Mesenchymal stem cell (in vitro differentiated cells and primary cell): Measurements from ENCODE around the gene IQCF5.

Experiments used
- DNase-seq: peaks from one replicate; pipeline ENCODE4 v3.0.0-alpha.2; 2013
- H2AFZ ChIP-seq: one replicate; pipeline ENCODE4 v1.6.1; 2013; ENCODE audit warnings: low read depth, mild to moderate bottlenecking, control low read depth, inconsistent platforms, low read length, moderate library complexity
- H2AK5ac ChIP-seq: 2 replicates; pipeline ENCODE4 v1.6.1; 2013; ENCODE audit warnings: low read length, moderate library complexity, mild to moderate bottlenecking, inconsistent platforms; ENCODE audit not compliant: severe bottlenecking
- H2BK120ac ChIP-seq: one replicate; pipeline ENCODE4 v1.6.1; 2013; ENCODE audit warnings: low read depth, mild to moderate bottlenecking, inconsistent platforms, low read length, moderate library complexity
- H2BK12ac ChIP-seq, 2 experiments: one replicate each; pipeline ENCODE4 v1.6.1; 2013; ENCODE audit warnings: inconsistent platforms in 2 of 2, low read length in 2 of 2, mild to moderate bottlenecking in 2 of 2, moderate library complexity in 2 of 2, control low read depth in 1 of 2
- H2BK15ac ChIP-seq: one replicate; pipeline ENCODE4 v1.6.1; 2013; ENCODE audit warnings: mild to moderate bottlenecking, low read depth, inconsistent platforms; ENCODE audit not compliant: poor library complexity, severe bottlenecking
- H2BK5ac ChIP-seq: 2 replicates; pipeline ENCODE4 v1.6.1; 2013; ENCODE audit warnings: low read depth, mild to moderate bottlenecking, low read length, control low read depth, inconsistent platforms; ENCODE audit not compliant: poor library complexity, severe bottlenecking
- H3K14ac ChIP-seq, 2 experiments: one replicate each; pipeline ENCODE4 v1.6.1; 2013; ENCODE audit warnings: inconsistent platforms in 2 of 2, low read length in 2 of 2, control low read depth in 1 of 2, mild to moderate bottlenecking in 1 of 2, moderate library complexity in 1 of 2
- H3K18ac ChIP-seq, 2 experiments: one replicate each; pipeline ENCODE4 v1.6.1; 2013; ENCODE audit warnings: inconsistent platforms in 2 of 2, low read length in 2 of 2, control low read depth in 1 of 2, low read depth in 1 of 2, mild to moderate bottlenecking in 1 of 2
- H3K23ac ChIP-seq, 2 experiments: one replicate each; pipeline ENCODE4 v1.6.1; 2013; ENCODE audit warnings: inconsistent platforms in 2 of 2, low read length in 2 of 2, mild to moderate bottlenecking in 2 of 2, moderate library complexity in 2 of 2, control low read depth in 1 of 2
- H3K27ac ChIP-seq: 2 replicates; pipeline ENCODE4 v1.5.1; 2013; ENCODE audit warnings: mild to moderate bottlenecking, moderate library complexity, low read length, control low read depth, inconsistent platforms; ENCODE audit not compliant: poor library complexity, severe bottlenecking
- H3K27me3 ChIP-seq, 2 experiments: 2 replicates each; pipeline versions ENCODE4 v1.6.1 to v1.7.0; 2013; ENCODE audit warnings: low read length in 2 of 2, mild to moderate bottlenecking in 2 of 2, moderate library complexity in 2 of 2, control low read depth in 1 of 2, inconsistent platforms in 1 of 2; ENCODE audit not compliant: control insufficient read depth in 1 of 2, insufficient read depth in 1 of 2
- H3K36me3 ChIP-seq, 2 experiments: 2 replicates each; pipeline versions ENCODE4 v1.6.1 to v1.7.0; 2013; ENCODE audit warnings: low read length in 2 of 2, control low read depth in 1 of 2, inconsistent platforms in 1 of 2, low read depth in 1 of 2, mild to moderate bottlenecking in 1 of 2; ENCODE audit not compliant: insufficient read depth in 2 of 2, control insufficient read depth in 1 of 2
- H3K4ac ChIP-seq, 2 experiments: one replicate each; pipeline ENCODE4 v1.6.1; 2013; ENCODE audit warnings: inconsistent platforms in 2 of 2, low read length in 2 of 2, mild to moderate bottlenecking in 2 of 2, moderate library complexity in 2 of 2, control low read depth in 1 of 2, low read depth in 1 of 2
- H3K4me1 ChIP-seq: 2 replicates; pipeline ENCODE4 v1.6.1; 2013; ENCODE audit warnings: low read depth, low read length, control low read depth; ENCODE audit not compliant: control insufficient read depth, insufficient read depth
- H3K4me2 ChIP-seq: 2 replicates; pipeline ENCODE4 v1.6.1; 2013; ENCODE audit warnings: low read length, mild to moderate bottlenecking, inconsistent platforms; ENCODE audit not compliant: poor library complexity, severe bottlenecking
- H3K4me3 ChIP-seq, 2 experiments: 2 replicates each; pipeline versions ENCODE4 v1.5.1 to v1.7.0; 2013; ENCODE audit warnings: low read length in 2 of 2, mild to moderate bottlenecking in 2 of 2, control low read depth in 1 of 2, low read depth in 1 of 2; ENCODE audit not compliant: insufficient read depth in 1 of 2
- H3K79me1 ChIP-seq: replicated peaks from 2 replicates; pipeline ENCODE4 v1.6.1; 2013; ENCODE audit warnings: mild to moderate bottlenecking, control low read depth, low read length, inconsistent platforms; ENCODE audit not compliant: poor library complexity, severe bottlenecking
- H3K9ac ChIP-seq: 2 replicates; pipeline ENCODE4 v1.7.0; 2013; ENCODE audit warnings: mild to moderate bottlenecking, low read length, moderate library complexity
- H3K9me3 ChIP-seq: 2 replicates; pipeline ENCODE4 v1.7.0; 2013; ENCODE audit warnings: mild to moderate bottlenecking, low read length; ENCODE audit not compliant: control insufficient read depth
- H4K8ac ChIP-seq: one replicate; pipeline ENCODE4 v1.6.1; 2013; ENCODE audit warnings: inconsistent platforms, mild to moderate bottlenecking, low read length, moderate library complexity
- H4K91ac ChIP-seq: one replicate; pipeline ENCODE4 v1.6.1; 2013; ENCODE audit warnings: mild to moderate bottlenecking, low read length, inconsistent platforms
- WGBS: methylation state at CpG from one replicate; pipeline ENCODE4 v1.1.7; 2013; ENCODE audit warnings: mixed read lengths; 5-methylcytosine and 5-hydroxymethylcytosine counted together

IQCF5 gene

GRCh38 chr3:51888463-51889105, 13.2 kb upstream of the IQCF5 start:
- Histone ChIP-seq H2AFZ (no peak overlapping the region), H3K18ac (no peak overlapping the region), H3K4me3 (no peak overlapping the region), H3K9me3 (no peaks in the 10 kb centered on the region), H2AK5ac (no peak overlapping the region), H3K27me3 (peaks cover 0 to 19% of the 10 kb centered on the region in 2 experiments), H3K79me1 (no peaks in the 10 kb centered on the region), H2BK15ac (no peak overlapping the region), H3K9ac (no peak overlapping the region), H2BK120ac (no peak overlapping the region), H2BK12ac (no peak overlapping the region), H3K4me1 (no peaks in the 10 kb centered on the region), H4K8ac (no peak overlapping the region), H3K36me3 (no peaks in the 10 kb centered on the region), H3K4me2 (no peak overlapping the region), H3K4ac (no peak overlapping the region), H3K14ac (no peak overlapping the region), H4K91ac (no peak overlapping the region), H2BK5ac (no peak overlapping the region), H3K23ac (no peak overlapping the region), H3K27ac (no peak overlapping the region)
- 93% methylated on average over 12 of the region's 12 CpGs for WGBS
- no peak for DNase-seq

DNA sequence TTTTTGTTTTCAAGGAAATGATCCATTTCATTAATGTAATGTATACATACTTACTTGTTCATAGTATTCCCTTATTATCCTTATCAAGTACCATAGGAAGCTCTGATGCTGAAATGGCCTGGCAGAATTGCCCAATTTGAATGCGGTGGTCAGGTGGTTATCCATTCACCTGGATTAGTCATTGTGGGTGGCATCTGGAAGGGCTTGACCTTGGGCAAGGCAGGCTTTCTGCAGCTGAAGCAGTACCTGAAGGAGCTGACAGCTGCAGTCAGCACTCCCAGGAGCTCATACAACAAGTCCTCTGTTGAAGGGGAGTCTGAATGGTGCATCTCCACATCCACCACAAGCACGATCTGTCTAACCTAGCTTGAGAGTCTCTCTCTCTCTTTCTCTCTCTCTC, 12.2 kb upstream of the IQCF5 start:
- no peaks in the 10 kb centered on the region for H3K9me3 ChIP-seq
- H3K79me1 ChIP-seq = no peaks in the 10 kb centered on the region
- H3K4me3 ChIP-seq = no peak overlapping the region
- H2BK15ac ChIP-seq = no peak overlapping the region
- no peak overlapping the region for H2BK120ac ChIP-seq
- DNase-seq = no peak
- H3K27me3 ChIP-seq = peaks cover 3 to 13% of the 10 kb centered on the region in 2 experiments
- no peak overlapping the region for H3K27ac ChIP-seq
- H4K91ac ChIP-seq = no peak overlapping the region
- H3K4me2 ChIP-seq = no peak overlapping the region
- no peaks in the 10 kb centered on the region for H3K4me1 ChIP-seq
- no peak overlapping the region for H2BK5ac ChIP-seq
- no peak overlapping the region for H4K8ac ChIP-seq
- no peak overlapping the region for H3K9ac ChIP-seq
- H3K18ac ChIP-seq = no peak overlapping the region
- no peak overlapping the region for H2BK12ac ChIP-seq
- WGBS = 93% methylated on average over 2 of the region's 2 CpGs
- H3K36me3 ChIP-seq = no peaks in the 10 kb centered on the region
- no peak overlapping the region for H2AFZ ChIP-seq
- H3K4ac ChIP-seq = no peak overlapping the region
- H3K14ac ChIP-seq = peak overlapping the region in 1 of 2 experiments; percentile 22
- no peak overlapping the region for H3K23ac ChIP-seq
- H2AK5ac ChIP-seq = no peak overlapping the region

DNA sequence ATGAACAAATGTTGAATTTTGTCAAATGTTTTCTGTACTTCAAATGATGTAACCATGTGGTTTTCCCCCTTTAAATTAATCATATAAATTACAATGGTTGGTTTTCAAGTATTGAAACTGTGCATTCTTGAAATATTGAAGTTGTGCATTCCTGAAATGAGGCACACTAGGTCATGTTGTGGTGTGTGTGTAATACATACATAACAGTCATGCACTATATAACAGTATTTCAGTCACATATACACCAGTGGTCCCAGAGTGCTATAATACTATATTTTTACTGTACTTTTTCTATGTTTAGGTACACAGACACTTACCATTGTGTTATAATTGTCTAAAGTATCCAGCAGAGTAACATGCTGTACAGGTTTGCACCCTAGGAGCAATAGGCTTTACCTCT, 11.0 kb upstream of the IQCF5 start:
- H3K23ac ChIP-seq = no peak overlapping the region
- H3K4me2 ChIP-seq = no peak overlapping the region
- H2BK5ac ChIP-seq = no peak overlapping the region
- no peak for DNase-seq
- H2BK120ac ChIP-seq = no peak overlapping the region
- H2AFZ ChIP-seq = no peak overlapping the region
- H3K27me3 ChIP-seq = peaks cover 3 to 5% of the 10 kb centered on the region in 2 experiments
- no peak overlapping the region for H3K9ac ChIP-seq
- H4K91ac ChIP-seq = no peak overlapping the region
- H2AK5ac ChIP-seq = no peak overlapping the region
- no peak overlapping the region for H3K4me3 ChIP-seq
- no peaks in the 10 kb centered on the region for H3K79me1 ChIP-seq
- H3K4ac ChIP-seq = no peak overlapping the region
- H2BK15ac ChIP-seq = no peak overlapping the region
- H3K18ac ChIP-seq = no peak overlapping the region
- H3K9me3 ChIP-seq = no peaks in the 10 kb centered on the region
- no peak overlapping the region for H3K27ac ChIP-seq
- H4K8ac ChIP-seq = no peak overlapping the region
- H2BK12ac ChIP-seq = no peak overlapping the region
- no peaks in the 10 kb centered on the region for H3K4me1 ChIP-seq
- no peak overlapping the region for H3K14ac ChIP-seq
- no peaks in the 10 kb centered on the region for H3K36me3 ChIP-seq

DNA sequence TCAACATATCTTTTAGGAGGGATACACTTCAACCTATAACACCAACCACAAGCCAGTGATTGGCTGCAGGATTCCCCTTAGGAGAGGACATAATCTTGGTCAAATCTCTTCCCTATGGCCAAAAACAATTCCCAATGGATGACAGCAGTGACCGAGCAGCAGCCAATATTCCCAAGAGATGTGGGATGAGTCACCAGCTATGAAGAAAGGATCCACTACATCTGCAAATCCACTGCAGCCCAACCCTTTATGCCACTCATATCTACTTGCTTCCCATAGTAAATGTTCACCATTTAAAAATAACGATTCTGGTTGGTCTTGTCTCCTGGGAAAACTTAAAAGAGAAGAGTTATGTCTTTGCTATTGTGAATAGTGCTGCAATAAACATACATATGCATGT, 4.5 kb upstream of the IQCF5 start:
- H3K4ac ChIP-seq = no peak overlapping the region
- no peaks in the 10 kb centered on the region for H3K9me3 ChIP-seq
- H3K36me3 ChIP-seq = no peaks in the 10 kb centered on the region
- H3K4me3 ChIP-seq = no peak overlapping the region
- DNase-seq = no peak
- no peak overlapping the region for H3K14ac ChIP-seq
- H3K27ac ChIP-seq = no peak overlapping the region
- H2BK120ac ChIP-seq = no peak overlapping the region
- H3K4me1 ChIP-seq = no peaks in the 10 kb centered on the region
- H4K8ac ChIP-seq = no peak overlapping the region
- H3K18ac ChIP-seq = no peak overlapping the region
- no peak overlapping the region for H3K23ac ChIP-seq
- H3K79me1 ChIP-seq = no peaks in the 10 kb centered on the region
- no peak overlapping the region for H2AK5ac ChIP-seq
- no CpG with 5 or more reads among the region's 2 CpGs for whole genome bisulfite sequencing
- H2BK12ac ChIP-seq = no peak overlapping the region
- H3K4me2 ChIP-seq = no peak overlapping the region
- H3K9ac ChIP-seq = no peak overlapping the region
- H2AFZ ChIP-seq = no peak overlapping the region
- no peak overlapping the region for H2BK15ac ChIP-seq
- H2BK5ac ChIP-seq = no peak overlapping the region
- H3K27me3 ChIP-seq = peaks cover 11 to 29% of the 10 kb centered on the region in 2 experiments
- H4K91ac ChIP-seq = no peak overlapping the region
